HepG2 (cell line): ENCODE data around the gene VEGFA. TPM values are rescaled to one million over a fixed set of nuclear protein-coding genes. Genes with fewer than 3 reads are reported as not detected.

ENCODE experiments used
- HNF1B ChIP-seq: sonication (generic); formaldehyde crosslinking; IDR thresholded peaks from 2 replicates; pipeline ENCODE4 v1.5.1; 2020; ENCODE audit warnings: mild to moderate bottlenecking, moderate library complexity, missing genetic modification reagents
- IRF2 ChIP-seq: IDR thresholded peaks from 2 replicates; pipeline ENCODE4 v1.6.1; 2018; ENCODE audit warnings: missing genetic modification reagents, missing compliant biosample characterization
- POLR2AphosphoS2 ChIP-seq: IDR thresholded peaks from 2 replicates; pipeline ENCODE4 v1.6.1; 2011; ENCODE audit warnings: low read depth, low read length, improper control_type of control experiment
- ZBTB46 ChIP-seq: sonication (generic); formaldehyde crosslinking; IDR thresholded peaks from 2 replicates; pipeline ENCODE4 v1.4.0; 2020; ENCODE audit warnings: mild to moderate bottlenecking, missing genetic modification reagents, borderline replicate concordance
- ZFYVE20 ChIP-seq: sonication (generic); formaldehyde crosslinking; IDR thresholded peaks from 2 replicates; pipeline ENCODE4 v1.8.0; 2023; ENCODE audit warnings: low read depth, mild to moderate bottlenecking, moderate library complexity, missing genetic modification reagents, borderline replicate concordance
- ZNF335 ChIP-seq: sonication (generic); formaldehyde crosslinking; IDR thresholded peaks from 2 replicates; pipeline ENCODE4 v1.4.0; 2020; ENCODE audit warnings: missing genetic modification reagents
- ZNF547 ChIP-seq: sonication (generic); formaldehyde crosslinking; IDR thresholded peaks from 2 replicates; pipeline ENCODE4 v1.5.1; 2020; ENCODE audit warnings: mild to moderate bottlenecking, missing genetic modification reagents
- ZNF576 ChIP-seq: sonication (generic); formaldehyde crosslinking; IDR thresholded peaks from 2 replicates; pipeline ENCODE4 v1.4.0; 2020; ENCODE audit warnings: mild to moderate bottlenecking, missing genetic modification reagents
- ZNF788 ChIP-seq: sonication (generic); formaldehyde crosslinking; IDR thresholded peaks from 2 replicates; pipeline ENCODE4 v1.5.0; 2020; ENCODE audit warnings: mild to moderate bottlenecking, missing genetic modification reagents, borderline replicate concordance
- polyA plus RNA-seq, 8 experiments: library from polyadenylated mRNA; depleted of rRNA in 3 of 8; stranded (reverse) in 7 of 8; unstranded in 1 of 8; fragments of >200 nt; fragmentation: Illumina TruSeq in 4 of 8; extraction: Trizol in 4 of 8; gene quantifications; 2 replicates each; pipeline versions ENCODE4 v1.2.1 to v1.2.3, GENCODE V29; 2011 to 2016; ENCODE audit warnings: low read depth in 4 of 8, missing spikeins in 1 of 8, mixed read lengths in 1 of 8; ENCODE audit not compliant: insufficient read depth in 1 of 8
- total RNA-seq, 5 experiments: library from RNA; depleted of rRNA; stranded (reverse); fragments of >200 nt; fragmentation: Illumina TruSeq; extraction: Trizol; gene quantifications; 2 replicates each; pipeline ENCODE4 v1.2.3, GENCODE V29; 2016; ENCODE audit warnings: low read depth in 1 of 5

Gene VEGFA
- total and polyA plus RNA-seq, 2 of the 13 experiments (the other 11 are each of a cell fraction or from before 2014, with no cell fraction given), result 68.1 to 629 TPM

- TF ChIP-seq ZBTB46 (CRISPR knock-in tag), result no peak
- no peak for TF ChIP-seq IRF2 (CRISPR knock-in tag)
- no peak for TF ChIP-seq POLR2AphosphoS2
- TF ChIP-seq ZNF788 (CRISPR knock-in tag), result no peak; the same call in 1 of the 2 replicates
- no peak for TF ChIP-seq ZNF576 (CRISPR knock-in tag)
- TF ChIP-seq HNF1B, result no peak
- TF ChIP-seq ZFYVE20 (CRISPR knock-in tag), result no peak
- peak; percentile 91 for TF ChIP-seq ZNF547
- TF ChIP-seq ZNF335 (CRISPR knock-in tag), result peak; percentile 29; the same call in 1 of the 2 replicates
These were observed 3.3 kb downstream of the VEGFA start (continued) for GRCh38 chr6:43773050-43773979.
